ENCODE data around the gene CDC6. TPM values are rescaled to one million over a fixed set of nuclear protein-coding genes. Genes with fewer than 3 reads are reported as not detected.
A peak's percentile ranks its signal among the peaks of the same experiment; 100 is the strongest.

CDC6 gene
- total and polyA plus RNA-seq, 5 donors from 2014 or later = 0.59 to 5.7 (median 1.4) TPM; not detected in 1

DNA sequence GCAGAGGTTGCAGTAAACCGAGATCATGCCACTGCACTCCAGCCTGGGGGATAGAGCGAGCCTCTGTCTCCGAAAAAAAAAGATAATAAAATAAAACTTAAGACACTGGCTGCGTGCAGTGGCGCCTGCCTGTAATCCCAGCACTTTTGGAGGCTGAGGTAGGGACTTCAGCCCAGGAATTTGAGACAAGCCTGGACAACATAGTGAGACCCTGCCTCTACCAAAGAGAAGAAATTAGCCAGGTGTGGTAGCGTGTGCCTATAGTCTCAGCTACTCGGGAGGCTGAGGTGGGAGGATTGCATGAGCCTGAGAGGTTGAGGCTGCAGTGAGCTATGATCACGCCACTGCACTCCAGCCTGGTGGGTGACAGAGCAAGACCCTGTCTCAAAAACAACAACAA lies 47.9 kb downstream of the CDC6 start:
- no peaks in the 10 kb centered on the region for H3K9me3 Mint-ChIP-seq
- no peaks in the 10 kb centered on the region for H3K27me3 Mint-ChIP-seq
- H3K4me1 Mint-ChIP-seq = peaks cover 4 to 93% (median 59%) of the 10 kb centered on the region in 4 donors
- Histone ChIP-seq H3K9me3 (ENCODE audit: control insufficient read depth in 2 of 2, low read length in 2 of 2) (no peaks in the 10 kb centered on the region), H3K4me1 (ENCODE audit: control insufficient read depth, insufficient read depth, low read length, poor library complexity, severe bottlenecking) (peaks cover 72% of the 10 kb centered on the region), H3K27ac (ENCODE audit: insufficient read depth, low read length, poor library complexity, severe bottlenecking) (no peak overlapping the region), H3K4me3 (ENCODE audit: low read depth, low read length) (no peak overlapping the region), H3K36me3 (ENCODE audit: control insufficient read depth, insufficient read depth, low read length) (peaks cover 25% of the 10 kb centered on the region), H3K27me3 (ENCODE audit: control insufficient read depth, insufficient read depth, low read length) (no peaks in the 10 kb centered on the region)
- peaks cover 20% of the 10 kb centered on the region for H3K36me3 Mint-ChIP-seq
- H3K4me3 Mint-ChIP-seq = no peak overlapping the region
- ATAC-seq (ENCODE audit: low read depth in 2 of 2) (no peak), DNase-seq (no peak)
- peak overlapping the region in 1 of 3 donors; percentile 79 for H3K27ac Mint-ChIP-seq

- DNase-seq = no peak
- Mint-ChIP-seq H3K4me1 (peaks cover 4 to 86% (median 51%) of the 10 kb centered on the region in 4 donors), H3K36me3 (peaks cover 12% of the 10 kb centered on the region)
Observed at GRCh38 chr17:40337351-40337750, 49.7 kb downstream of the CDC6 start.

GRCh38 chr17:40338058-40338457 lies 50.4 kb downstream of the CDC6 start:
- Histone ChIP-seq H3K4me1 (ENCODE audit: control insufficient read depth, insufficient read depth, low read length, poor library complexity, severe bottlenecking) (peaks cover 70% of the 10 kb centered on the region), H3K4me3 (ENCODE audit: low read depth, low read length) (no peak overlapping the region), H3K9me3 (ENCODE audit: control insufficient read depth in 2 of 2, low read length in 2 of 2) (no peaks in the 10 kb centered on the region), H3K27me3 (ENCODE audit: control insufficient read depth, insufficient read depth, low read length) (no peaks in the 10 kb centered on the region), H3K27ac (ENCODE audit: insufficient read depth, low read length, poor library complexity, severe bottlenecking) (peak overlapping the region; percentile 58), H3K36me3 (ENCODE audit: control insufficient read depth, insufficient read depth, low read length) (peaks cover 13% of the 10 kb centered on the region)
- H3K36me3 Mint-ChIP-seq = peaks cover 8% of the 10 kb centered on the region
- no peak for ATAC-seq (ENCODE audit: low read depth in 2 of 2)
- DNase-seq = peak in 1 of 3 donors; percentile 62
- no peaks in the 10 kb centered on the region for H3K27me3 Mint-ChIP-seq
- no peaks in the 10 kb centered on the region for H3K9me3 Mint-ChIP-seq
- peaks cover 0 to 85% (median 49%) of the 10 kb centered on the region in 4 donors for H3K4me1 Mint-ChIP-seq
- peak overlapping the region; percentile 79 to 91 (median 83) for H3K27ac Mint-ChIP-seq
- peak overlapping the region in 2 of 4 donors; percentile 38 to 69 for H3K4me3 Mint-ChIP-seq

More at GRCh38 chr17:40337351-40337750, 49.7 kb downstream of the CDC6 start:
- Mint-ChIP-seq H3K4me3 (peak overlapping the region in 2 of 4 donors; percentile 38 to 69), H3K27me3 (no peaks in the 10 kb centered on the region), H3K27ac (peak overlapping the region in 2 of 3 donors; percentile 79 to 91), H3K9me3 (no peaks in the 10 kb centered on the region)
- H3K9me3 ChIP-seq (ENCODE audit: control insufficient read depth in 2 of 2, low read length in 2 of 2) = no peaks in the 10 kb centered on the region
- ATAC-seq (ENCODE audit: low read depth in 2 of 2) = no peak
- peaks cover 70% of the 10 kb centered on the region for H3K4me1 ChIP-seq (ENCODE audit: control insufficient read depth, insufficient read depth, low read length, poor library complexity, severe bottlenecking)
- H3K27ac ChIP-seq (ENCODE audit: insufficient read depth, low read length, poor library complexity, severe bottlenecking) = peak overlapping the region; percentile 58
- H3K4me3 ChIP-seq (ENCODE audit: low read depth, low read length) = no peak overlapping the region
- H3K27me3 ChIP-seq (ENCODE audit: control insufficient read depth, insufficient read depth, low read length) = no peaks in the 10 kb centered on the region
- H3K36me3 ChIP-seq (ENCODE audit: control insufficient read depth, insufficient read depth, low read length) = peaks cover 11% of the 10 kb centered on the region

- peaks cover 11% of the 10 kb centered on the region for H3K36me3 ChIP-seq (ENCODE audit: control insufficient read depth, insufficient read depth, low read length)
- peak overlapping the region; percentile 76 to 99 (median 93) for H3K27ac Mint-ChIP-seq
- peaks cover 0 to 85% (median 48%) of the 10 kb centered on the region in 4 donors for H3K4me1 Mint-ChIP-seq
- H3K27ac ChIP-seq (ENCODE audit: insufficient read depth, low read length, poor library complexity, severe bottlenecking) = peak overlapping the region; percentile 60
- H3K4me3 Mint-ChIP-seq = peak overlapping the region in 2 of 4 donors; percentile 73 to 80
- H3K4me3 ChIP-seq (ENCODE audit: low read depth, low read length) = no peak overlapping the region
- ATAC-seq (ENCODE audit: low read depth in 2 of 2) (no peak), DNase-seq (no peak)
- H3K4me1 ChIP-seq (ENCODE audit: control insufficient read depth, insufficient read depth, low read length, poor library complexity, severe bottlenecking) = peaks cover 70% of the 10 kb centered on the region
- H3K36me3 Mint-ChIP-seq = peaks cover 8% of the 10 kb centered on the region
- H3K27me3 Mint-ChIP-seq = no peaks in the 10 kb centered on the region
- no peaks in the 10 kb centered on the region for H3K27me3 ChIP-seq (ENCODE audit: control insufficient read depth, insufficient read depth, low read length)
- no peaks in the 10 kb centered on the region for H3K9me3 ChIP-seq (ENCODE audit: control insufficient read depth in 2 of 2, low read length in 2 of 2)
- no peaks in the 10 kb centered on the region for H3K9me3 Mint-ChIP-seq
Observed at GRCh38 chr17:40338941-40339649, 51.4 kb downstream of the CDC6 start.

GRCh38 chr17:40340327-40340726 lies 52.6 kb downstream of the CDC6 start:
- DNase-seq = no peak
- peak overlapping the region; percentile 96 for H3K27ac ChIP-seq (ENCODE audit: insufficient read depth, low read length, poor library complexity, severe bottlenecking)
- Mint-ChIP-seq H3K27me3 (no peaks in the 10 kb centered on the region), H3K36me3 (peaks cover 4% of the 10 kb centered on the region), H3K4me3 (peak overlapping the region; percentile 69 to 81 (median 80)), H3K9me3 (no peaks in the 10 kb centered on the region), H3K4me1 (peaks cover 0 to 84% (median 47%) of the 10 kb centered on the region in 4 donors), H3K27ac (peak overlapping the region; percentile 82 to 99 (median 93))
- H3K36me3 ChIP-seq (ENCODE audit: control insufficient read depth, insufficient read depth, low read length) = peaks cover 11% of the 10 kb centered on the region
- H3K27me3 ChIP-seq (ENCODE audit: control insufficient read depth, insufficient read depth, low read length) = no peaks in the 10 kb centered on the region
- H3K4me1 ChIP-seq (ENCODE audit: control insufficient read depth, insufficient read depth, low read length, poor library complexity, severe bottlenecking) = peaks cover 70% of the 10 kb centered on the region
- peak overlapping the region; percentile 67 for H3K4me3 ChIP-seq (ENCODE audit: low read depth, low read length)
- H3K9me3 ChIP-seq (ENCODE audit: control insufficient read depth in 2 of 2, low read length in 2 of 2) = no peaks in the 10 kb centered on the region
- ATAC-seq (ENCODE audit: low read depth in 2 of 2) = no peak

- peak overlapping the region; percentile 28 to 99 (median 93) for H3K27ac Mint-ChIP-seq
- H3K9me3 Mint-ChIP-seq = no peaks in the 10 kb centered on the region
- Histone ChIP-seq H3K4me3 (ENCODE audit: low read depth, low read length) (peak overlapping the region; percentile 67), H3K27ac (ENCODE audit: insufficient read depth, low read length, poor library complexity, severe bottlenecking) (peak overlapping the region; percentile 96), H3K4me1 (ENCODE audit: control insufficient read depth, insufficient read depth, low read length, poor library complexity, severe bottlenecking) (peaks cover 76% of the 10 kb centered on the region), H3K36me3 (ENCODE audit: control insufficient read depth, insufficient read depth, low read length) (peaks cover 11% of the 10 kb centered on the region), H3K27me3 (ENCODE audit: control insufficient read depth, insufficient read depth, low read length) (no peaks in the 10 kb centered on the region), H3K9me3 (ENCODE audit: control insufficient read depth in 2 of 2, low read length in 2 of 2) (no peaks in the 10 kb centered on the region)
- H3K27me3 Mint-ChIP-seq = no peaks in the 10 kb centered on the region
- peaks cover 4% of the 10 kb centered on the region for H3K36me3 Mint-ChIP-seq
- H3K4me3 Mint-ChIP-seq = peak overlapping the region; percentile 80 to 91 (median 81)
- ATAC-seq (ENCODE audit: low read depth in 2 of 2) (peak; percentile 84 to 86), DNase-seq (peak; percentile 86 to 92 (median 87))
- H3K4me1 Mint-ChIP-seq = peaks cover 0 to 85% (median 51%) of the 10 kb centered on the region in 4 donors
Observed at GRCh38 chr17:40340880-40341807, 53.5 kb downstream of the CDC6 start.

DNA sequence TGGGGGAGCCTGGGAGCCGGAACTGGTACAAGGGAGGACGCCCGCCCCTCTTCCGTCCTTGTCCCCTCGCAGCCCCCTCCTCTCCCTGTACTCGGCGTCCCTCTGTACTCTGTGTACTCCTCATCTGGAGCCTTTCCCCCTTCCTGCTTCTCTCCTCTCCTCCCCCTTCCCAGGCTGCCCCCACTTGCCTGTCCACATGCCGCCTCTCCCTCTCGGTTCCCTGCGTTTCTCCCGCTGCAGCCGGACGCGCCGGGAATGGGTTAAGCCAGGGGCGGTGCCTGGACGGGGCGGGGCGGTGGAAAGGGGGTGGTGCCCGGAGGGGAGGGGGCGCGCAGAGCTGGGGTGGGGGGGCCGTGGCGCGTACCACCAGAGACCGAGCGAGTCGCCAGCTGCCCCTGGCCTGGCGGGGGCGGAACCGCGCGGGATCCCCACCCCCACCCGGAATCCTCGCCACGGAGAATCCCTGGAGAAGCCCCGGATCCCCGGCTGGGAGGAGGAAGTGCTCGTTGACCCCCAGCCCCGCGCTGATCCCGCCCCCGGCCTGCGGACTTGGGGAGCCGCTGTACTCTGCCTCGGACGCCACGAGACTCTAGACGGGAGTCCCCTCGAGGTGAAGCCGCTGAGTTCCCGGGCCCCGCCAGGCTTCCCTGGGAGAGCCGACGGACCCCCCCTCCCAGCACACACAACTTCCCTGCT lies 54.3 kb downstream of the CDC6 start:
- H3K4me1 Mint-ChIP-seq = peaks cover 0 to 85% (median 53%) of the 10 kb centered on the region in 4 donors
- H3K4me3 Mint-ChIP-seq = peak overlapping the region; percentile 27 to 91 (median 84)
- H3K27me3 Mint-ChIP-seq = no peaks in the 10 kb centered on the region
- DNase-seq = peak in 1 of 3 donors; percentile 36
- peaks cover 4% of the 10 kb centered on the region for H3K36me3 Mint-ChIP-seq
- Histone ChIP-seq H3K36me3 (ENCODE audit: control insufficient read depth, insufficient read depth, low read length) (peaks cover 11% of the 10 kb centered on the region), H3K4me3 (ENCODE audit: low read depth, low read length) (peak overlapping the region; percentile 57), H3K9me3 (ENCODE audit: control insufficient read depth in 2 of 2, low read length in 2 of 2) (no peaks in the 10 kb centered on the region), H3K27ac (ENCODE audit: insufficient read depth, low read length, poor library complexity, severe bottlenecking) (peak overlapping the region; percentile 96), H3K4me1 (ENCODE audit: control insufficient read depth, insufficient read depth, low read length, poor library complexity, severe bottlenecking) (peaks cover 80% of the 10 kb centered on the region), H3K27me3 (ENCODE audit: control insufficient read depth, insufficient read depth, low read length) (no peaks in the 10 kb centered on the region)
- H3K9me3 Mint-ChIP-seq = no peaks in the 10 kb centered on the region
- no peak for ATAC-seq (ENCODE audit: low read depth in 2 of 2)
- H3K27ac Mint-ChIP-seq = peak overlapping the region; percentile 5 to 99 (median 93)
